HEK293 (cell line): Measurements from ENCODE around the gene CD300E.

Experiments
- AEBP2 ChIP-seq: fragments of 450-650 bp; formaldehyde crosslinking; IDR thresholded peaks from 2 replicates; pipeline ENCODE4 v1.5.1; 2016; ENCODE audit warnings: missing biosample characterization, missing genetic modification characterization, borderline replicate concordance
- BCL11A ChIP-seq: fragments of 450-650 bp; formaldehyde crosslinking; IDR thresholded peaks from 2 replicates; pipeline ENCODE4 v1.5.1; 2016; ENCODE audit warnings: low read depth, missing biosample characterization, missing genetic modification characterization
- GLI2 ChIP-seq: fragments of 450-650 bp; formaldehyde crosslinking; IDR thresholded peaks from 2 replicates; pipeline ENCODE4; 2017; ENCODE audit warnings: missing biosample characterization, missing genetic modification characterization, low read depth, borderline replicate concordance
- HOXA7 ChIP-seq: sonication (generic); formaldehyde crosslinking; IDR thresholded peaks from 2 replicates; pipeline ENCODE4 v1.8.1; 2022; ENCODE audit warnings: missing genetic modification reagents, borderline replicate concordance
- IKZF3 ChIP-seq: fragments of 450-650 bp; IDR thresholded peaks from 2 replicates; pipeline ENCODE4 v1.5.0; 2018; ENCODE audit warnings: missing biosample characterization, mild to moderate bottlenecking, missing genetic modification characterization, moderate library complexity
- KLF9 ChIP-seq: fragments of 450-650 bp; formaldehyde crosslinking; IDR thresholded peaks from 2 replicates; pipeline ENCODE4 v1.5.1; 2016; ENCODE audit warnings: missing biosample characterization, missing genetic modification characterization, low read depth
- OSR2 ChIP-seq: fragments of 450-650 bp; formaldehyde crosslinking; IDR thresholded peaks from 2 replicates; pipeline ENCODE4 v1.5.1; 2016; ENCODE audit warnings: missing biosample characterization, missing genetic modification characterization
- YY2 ChIP-seq: fragments of 450-650 bp; formaldehyde crosslinking; IDR thresholded peaks from 2 replicates; pipeline ENCODE4 v1.5.1; 2016; ENCODE audit warnings: missing biosample characterization, missing genetic modification characterization
- ZFP37 ChIP-seq: fragments of 450-650 bp; formaldehyde crosslinking; IDR thresholded peaks from 2 replicates; pipeline ENCODE4 v1.5.1; 2016; ENCODE audit warnings: missing biosample characterization, missing genetic modification characterization
- ZFP41 ChIP-seq: fragments of 450-650 bp; formaldehyde crosslinking; IDR thresholded peaks from 2 replicates; pipeline ENCODE4 v1.5.1; 2016; ENCODE audit warnings: missing biosample characterization, missing genetic modification characterization, borderline replicate concordance
- ZFP69B ChIP-seq: fragments of 450-650 bp; formaldehyde crosslinking; IDR thresholded peaks from 2 replicates; pipeline ENCODE4 v1.5.1; 2016; ENCODE audit warnings: missing biosample characterization, missing genetic modification characterization
- ZNF138 ChIP-seq: fragments of 450-650 bp; formaldehyde crosslinking; IDR thresholded peaks from 2 replicates; pipeline ENCODE4 v1.5.1; 2016; ENCODE audit warnings: missing biosample characterization, missing genetic modification characterization, borderline replicate concordance
- ZNF140 ChIP-seq: fragments of 450-650 bp; formaldehyde crosslinking; IDR thresholded peaks from 2 replicates; pipeline ENCODE4 v1.5.1; 2016; ENCODE audit warnings: missing biosample characterization, missing genetic modification characterization
- ZNF169 ChIP-seq: fragments of 450-650 bp; formaldehyde crosslinking; IDR thresholded peaks from 2 replicates; pipeline ENCODE4 v1.5.1; 2016; ENCODE audit warnings: missing biosample characterization, missing genetic modification characterization
- ZNF2 ChIP-seq: fragments of 450-650 bp; formaldehyde crosslinking; IDR thresholded peaks from 2 replicates; pipeline ENCODE4 v1.5.1; 2016; ENCODE audit warnings: missing biosample characterization, missing genetic modification characterization
- ZNF221 ChIP-seq: fragments of 450-650 bp; formaldehyde crosslinking; IDR thresholded peaks from 2 replicates; pipeline ENCODE4 v1.5.1; 2017; ENCODE audit warnings: missing biosample characterization, missing genetic modification characterization, borderline replicate concordance
- ZNF302 ChIP-seq: fragments of 450-650 bp; formaldehyde crosslinking; IDR thresholded peaks from 2 replicates; pipeline ENCODE4 v1.5.1; 2016; ENCODE audit warnings: missing biosample characterization, missing genetic modification characterization, low read depth
- ZNF341 ChIP-seq: fragments of 450-650 bp; formaldehyde crosslinking; IDR thresholded peaks from 2 replicates; pipeline ENCODE4; 2016; ENCODE audit warnings: low read depth, missing biosample characterization, missing genetic modification characterization
- ZNF404 ChIP-seq: fragments of 450-650 bp; formaldehyde crosslinking; IDR thresholded peaks from 2 replicates; pipeline ENCODE4 v1.5.1; 2017; ENCODE audit warnings: missing biosample characterization, missing genetic modification characterization
- ZNF529 ChIP-seq: fragments of 450-650 bp; formaldehyde crosslinking; IDR thresholded peaks from 2 replicates; pipeline ENCODE4 v1.5.1; 2017; ENCODE audit warnings: missing genetic modification characterization, missing biosample characterization; ENCODE audit not compliant: insufficient replicate concordance
- ZNF549 ChIP-seq: fragments of 450-650 bp; IDR thresholded peaks from 2 replicates; pipeline ENCODE4 v1.5.1; 2018; ENCODE audit warnings: missing biosample characterization, missing genetic modification characterization, mild to moderate bottlenecking, inconsistent platforms, moderate library complexity
- ZNF654 ChIP-seq: fragments of 450-650 bp; formaldehyde crosslinking; IDR thresholded peaks from 2 replicates; pipeline ENCODE4 v1.5.1; 2016; ENCODE audit warnings: low read depth, missing biosample characterization, missing genetic modification characterization
- ZNF658 ChIP-seq: fragments of 450-650 bp; formaldehyde crosslinking; IDR thresholded peaks from 2 replicates; pipeline ENCODE4; 2016; ENCODE audit warnings: missing biosample characterization, missing genetic modification characterization
- ZNF670 ChIP-seq: fragments of 450-650 bp; formaldehyde crosslinking; IDR thresholded peaks from 2 replicates; pipeline ENCODE4 v1.5.1; 2016; ENCODE audit warnings: missing biosample characterization, missing genetic modification characterization, low read depth
- ZNF830 ChIP-seq: fragments of 450-650 bp; IDR thresholded peaks from 2 replicates; pipeline ENCODE4 v1.5.0; 2018; ENCODE audit warnings: missing biosample characterization, missing genetic modification characterization, low read depth, mild to moderate bottlenecking, moderate library complexity
- TF ChIP-seq, protein P1 (sequence below): fragments of 450-650 bp; formaldehyde crosslinking; IDR thresholded peaks from 2 replicates; pipeline ENCODE4; 2016; ENCODE audit warnings: missing biosample characterization, missing genetic modification characterization
- TF ChIP-seq, protein P2 (sequence below): fragments of 450-650 bp; formaldehyde crosslinking; IDR thresholded peaks from 2 replicates; pipeline ENCODE4 v1.5.1; 2016; ENCODE audit warnings: missing biosample characterization, missing genetic modification characterization, borderline replicate concordance
- TF ChIP-seq, protein P3 (sequence below): fragments of 450-650 bp; formaldehyde crosslinking; IDR thresholded peaks from 2 replicates; pipeline ENCODE4 v1.5.1; 2016; ENCODE audit warnings: missing biosample characterization, missing genetic modification characterization

The CD300E gene

DNA sequence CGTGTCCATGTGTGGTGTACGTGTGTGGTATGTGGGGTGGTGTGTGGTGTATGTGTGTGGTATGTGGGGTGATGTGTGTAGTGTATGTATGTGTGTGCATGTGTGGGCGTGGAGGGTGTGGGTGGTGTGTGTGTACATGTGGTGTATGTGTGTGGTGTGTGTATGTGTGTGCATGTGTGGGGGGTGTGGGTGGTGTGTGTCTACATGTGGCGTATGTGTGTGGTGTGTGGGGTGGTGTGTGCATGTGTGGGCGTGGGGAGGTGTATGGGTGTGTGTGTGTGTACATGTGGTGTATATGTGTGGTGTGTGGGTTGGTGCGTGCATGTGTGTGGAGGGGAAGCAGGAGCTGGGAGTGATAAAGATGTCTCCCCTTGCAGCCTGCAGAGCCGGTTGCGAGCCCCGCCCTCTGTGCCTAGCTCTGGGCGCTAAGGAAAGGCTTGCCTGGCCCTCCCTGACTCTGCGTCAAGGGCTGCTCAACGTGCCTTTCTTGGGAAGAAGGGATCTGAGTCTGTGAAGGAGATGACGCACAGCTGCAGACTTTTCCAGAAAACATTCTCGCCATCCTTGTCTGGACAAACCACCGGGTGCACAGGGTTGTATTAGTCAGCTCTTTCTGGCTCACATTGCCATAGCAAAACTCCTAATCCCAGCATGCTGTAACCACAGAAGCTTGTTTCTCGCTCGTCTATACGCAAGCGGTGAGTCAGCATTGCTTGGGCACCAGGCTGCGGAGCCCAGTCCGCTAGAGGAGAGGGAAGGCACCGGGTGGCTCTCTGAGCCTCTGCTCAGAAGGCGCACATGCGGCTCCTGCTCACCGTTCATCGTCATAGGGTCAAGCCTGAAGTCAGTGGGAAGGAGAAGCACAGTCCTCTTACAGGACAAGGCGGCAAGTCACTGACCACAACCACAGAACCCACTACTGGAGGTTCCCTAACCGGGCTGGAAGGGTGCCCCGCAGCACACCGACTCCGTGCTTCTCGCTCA is 54.2 kb downstream of the CD300E start (continued):
- TF ChIP-seq AEBP2 (no peak), ZNF302 (tag by site-specific recombination) (no peak), ZNF221 (tag by site-specific recombination) (no peak), ZNF2 (no peak), ZNF654 (no peak), ZFP37 (tag by site-specific recombination) (no peak), ZNF529 (tag by site-specific recombination) (no peak), OSR2 (tag by site-specific recombination) (0 out of 2 replicates have a peak, but pooled peaks have one; percentile 24), BCL11A (no peak), ZNF670 (peak; percentile 84; the same call in 1 of the 2 replicates), ZNF658 (no peak), IKZF3 (tag by site-specific recombination) (no peak), ZNF404 (tag by site-specific recombination) (no peak), ZNF341 (tag by site-specific recombination) (no peak), HOXA7 (CRISPR knock-in tag) (no peak), GLI2 (tag by site-specific recombination) (no peak), KLF9 (tag by site-specific recombination) (no peak), ZFP41 (no peak), ZFP69B (tag by site-specific recombination) (no peak), ZNF549 (no peak), ZNF140 (tag by site-specific recombination) (no peak), ZNF169 (tag by site-specific recombination) (no peak), ZNF830 (tag by site-specific recombination) (no peak), YY2 (no peak; the same call in 1 of the 2 replicates), ZNF138 (tag by site-specific recombination) (no peak)
- TF ChIP-seq, protein P1, sequence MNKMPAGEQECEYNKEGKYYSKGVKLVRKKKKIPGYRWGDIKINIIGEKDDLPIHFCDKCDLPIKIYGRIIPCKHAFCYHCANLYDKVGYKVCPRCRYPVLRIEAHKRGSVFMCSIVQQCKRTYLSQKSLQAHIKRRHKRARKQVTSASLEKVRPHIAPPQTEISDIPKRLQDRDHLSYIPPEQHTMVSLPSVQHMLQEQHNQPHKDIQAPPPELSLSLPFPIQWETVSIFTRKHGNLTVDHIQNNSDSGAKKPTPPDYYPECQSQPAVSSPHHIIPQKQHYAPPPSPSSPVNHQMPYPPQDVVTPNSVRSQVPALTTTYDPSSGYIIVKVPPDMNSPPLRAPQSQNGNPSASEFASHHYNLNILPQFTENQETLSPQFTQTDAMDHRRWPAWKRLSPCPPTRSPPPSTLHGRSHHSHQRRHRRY: no peak
- TF ChIP-seq, protein P2, sequence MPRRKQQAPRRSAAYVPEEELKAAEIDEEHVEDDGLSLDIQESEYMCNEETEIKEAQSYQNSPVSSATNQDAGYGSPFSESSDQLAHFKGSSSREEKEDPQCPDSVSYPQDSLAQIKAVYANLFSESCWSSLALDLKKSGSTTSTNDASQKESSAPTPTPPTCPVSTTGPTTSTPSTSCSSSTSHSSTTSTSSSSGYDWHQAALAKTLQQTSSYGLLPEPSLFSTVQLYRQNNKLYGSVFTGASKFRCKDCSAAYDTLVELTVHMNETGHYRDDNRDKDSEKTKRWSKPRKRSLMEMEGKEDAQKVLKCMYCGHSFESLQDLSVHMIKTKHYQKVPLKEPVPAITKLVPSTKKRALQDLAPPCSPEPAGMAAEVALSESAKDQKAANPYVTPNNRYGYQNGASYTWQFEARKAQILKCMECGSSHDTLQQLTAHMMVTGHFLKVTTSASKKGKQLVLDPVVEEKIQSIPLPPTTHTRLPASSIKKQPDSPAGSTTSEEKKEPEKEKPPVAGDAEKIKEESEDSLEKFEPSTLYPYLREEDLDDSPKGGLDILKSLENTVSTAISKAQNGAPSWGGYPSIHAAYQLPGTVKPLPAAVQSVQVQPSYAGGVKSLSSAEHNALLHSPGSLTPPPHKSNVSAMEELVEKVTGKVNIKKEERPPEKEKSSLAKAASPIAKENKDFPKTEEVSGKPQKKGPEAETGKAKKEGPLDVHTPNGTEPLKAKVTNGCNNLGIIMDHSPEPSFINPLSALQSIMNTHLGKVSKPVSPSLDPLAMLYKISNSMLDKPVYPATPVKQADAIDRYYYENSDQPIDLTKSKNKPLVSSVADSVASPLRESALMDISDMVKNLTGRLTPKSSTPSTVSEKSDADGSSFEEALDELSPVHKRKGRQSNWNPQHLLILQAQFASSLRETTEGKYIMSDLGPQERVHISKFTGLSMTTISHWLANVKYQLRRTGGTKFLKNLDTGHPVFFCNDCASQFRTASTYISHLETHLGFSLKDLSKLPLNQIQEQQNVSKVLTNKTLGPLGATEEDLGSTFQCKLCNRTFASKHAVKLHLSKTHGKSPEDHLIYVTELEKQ: no peak
- TF ChIP-seq, protein P3, sequence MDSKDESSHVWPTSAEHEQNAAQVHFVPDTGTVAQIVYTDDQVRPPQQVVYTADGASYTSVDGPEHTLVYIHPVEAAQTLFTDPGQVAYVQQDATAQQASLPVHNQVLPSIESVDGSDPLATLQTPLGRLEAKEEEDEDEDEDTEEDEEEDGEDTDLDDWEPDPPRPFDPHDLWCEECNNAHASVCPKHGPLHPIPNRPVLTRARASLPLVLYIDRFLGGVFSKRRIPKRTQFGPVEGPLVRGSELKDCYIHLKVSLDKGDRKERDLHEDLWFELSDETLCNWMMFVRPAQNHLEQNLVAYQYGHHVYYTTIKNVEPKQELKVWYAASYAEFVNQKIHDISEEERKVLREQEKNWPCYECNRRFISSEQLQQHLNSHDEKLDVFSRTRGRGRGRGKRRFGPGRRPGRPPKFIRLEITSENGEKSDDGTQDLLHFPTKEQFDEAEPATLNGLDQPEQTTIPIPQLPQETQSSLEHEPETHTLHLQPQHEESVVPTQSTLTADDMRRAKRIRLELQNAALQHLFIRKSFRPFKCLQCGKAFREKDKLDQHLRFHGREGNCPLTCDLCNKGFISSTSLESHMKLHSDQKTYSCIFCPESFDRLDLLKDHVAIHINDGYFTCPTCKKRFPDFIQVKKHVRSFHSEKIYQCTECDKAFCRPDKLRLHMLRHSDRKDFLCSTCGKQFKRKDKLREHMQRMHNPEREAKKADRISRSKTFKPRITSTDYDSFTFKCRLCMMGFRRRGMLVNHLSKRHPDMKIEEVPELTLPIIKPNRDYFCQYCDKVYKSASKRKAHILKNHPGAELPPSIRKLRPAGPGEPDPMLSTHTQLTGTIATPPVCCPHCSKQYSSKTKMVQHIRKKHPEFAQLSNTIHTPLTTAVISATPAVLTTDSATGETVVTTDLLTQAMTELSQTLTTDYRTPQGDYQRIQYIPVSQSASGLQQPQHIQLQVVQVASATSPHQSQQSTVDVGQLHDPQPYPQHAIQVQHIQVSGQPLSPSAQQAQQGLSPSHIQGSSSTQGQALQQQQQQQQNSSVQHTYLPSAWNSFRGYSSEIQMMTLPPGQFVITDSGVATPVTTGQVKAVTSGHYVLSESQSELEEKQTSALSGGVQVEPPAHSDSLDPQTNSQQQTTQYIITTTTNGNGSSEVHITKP (tag by site-specific recombination): no peak
